GM23338 (cell line): ENCODE measurements around the gene DSCAML1. TPM values are rescaled to one million over a fixed set of nuclear protein-coding genes. Genes with fewer than 3 reads are reported as not detected.

Experiments used
- ATAC-seq: fragments of 200-7000 bp; cut with Tn5 transposase; 3 replicates; pipeline ENCODE4 v1.9.1; 2020
- DNase-seq: peaks from one replicate; pipeline ENCODE4 v3.0.0-alpha.2; 2015; ENCODE audit warnings: low spot score
- H2AFZ ChIP-seq: fragments of 200-600 bp; sonication (generic); 2 replicates; pipeline ENCODE4 v1.8.0; 2016; ENCODE audit warnings: antibody characterized with exemption, mild to moderate bottlenecking, moderate library complexity
- H3F3A ChIP-seq: fragments of 200-600 bp; sonication (generic); replicated peaks from 2 replicates; pipeline ENCODE4 v1.8.0; 2017; ENCODE audit warnings: antibody characterized with exemption, mixed run types, low read depth
- H3K27ac ChIP-seq: fragments of 200-600 bp; sonication (generic); 2 replicates; pipeline ENCODE4 v1.6.1; 2016; ENCODE audit warnings: low read depth
- H3K27me3 ChIP-seq: fragments of 200-600 bp; sonication (generic); 2 replicates; pipeline ENCODE4 v1.8.0; 2016; ENCODE audit warnings: mild to moderate bottlenecking, mixed run types, moderate library complexity; ENCODE audit not compliant: insufficient read depth
- H3K36me3 ChIP-seq: fragments of 200-600 bp; sonication (generic); 2 replicates; pipeline ENCODE4 v1.8.0; 2016; ENCODE audit warnings: mild to moderate bottlenecking; ENCODE audit not compliant: insufficient read depth
- H3K4me1 ChIP-seq: fragments of 200-600 bp; sonication (generic); 2 replicates; pipeline ENCODE4 v1.8.0; 2016; ENCODE audit warnings: mild to moderate bottlenecking, moderate library complexity; ENCODE audit not compliant: insufficient read depth
- H3K4me2 ChIP-seq: fragments of 200-600 bp; sonication (generic); 2 replicates; pipeline ENCODE4 v1.7.1; 2017; ENCODE audit warnings: mixed run types
- H3K4me3 ChIP-seq: fragments of 200-600 bp; sonication (generic); 2 replicates; pipeline ENCODE4 v1.6.1; 2016; ENCODE audit warnings: mixed run types
- H3K79me2 ChIP-seq: fragments of 200-600 bp; sonication (generic); replicated peaks from 2 replicates; pipeline ENCODE4 v1.8.0; 2017; ENCODE audit warnings: mild to moderate bottlenecking; ENCODE audit not compliant: insufficient read depth
- H3K9me2 ChIP-seq: fragments of 200-600 bp; sonication (generic); 2 replicates; pipeline ENCODE4 v1.8.0; 2017; ENCODE audit not compliant: insufficient read depth
- H4K20me1 ChIP-seq: fragments of 200-600 bp; sonication (generic); replicated peaks from 2 replicates; pipeline ENCODE4 v1.8.0; 2017; ENCODE audit warnings: mild to moderate bottlenecking; ENCODE audit not compliant: insufficient read depth
- H3K27ac Mint-ChIP-seq: 2 replicates; pipeline ENCODE4 v1.8.0; 2020; ENCODE audit warnings: inconsistent platforms, mild to moderate bottlenecking, moderate library complexity, mixed read lengths
- H3K27me3 Mint-ChIP-seq: 3 replicates; pipeline ENCODE4 v1.8.0; 2022; ENCODE audit warnings: low read depth, mild to moderate bottlenecking, moderate library complexity, mixed read lengths, inconsistent platforms; ENCODE audit not compliant: insufficient read depth, poor library complexity
- H3K36me3 Mint-ChIP-seq: 3 replicates; pipeline ENCODE4 v1.8.0; 2021; ENCODE audit warnings: low read depth, mild to moderate bottlenecking, inconsistent platforms, moderate library complexity, mixed read lengths
- H3K4me1 Mint-ChIP-seq: 3 replicates; pipeline ENCODE4 v1.8.0; 2020; ENCODE audit warnings: mild to moderate bottlenecking, inconsistent platforms, mixed read lengths
- H3K4me3 Mint-ChIP-seq: 3 replicates; pipeline ENCODE4 v1.8.0; 2021; ENCODE audit warnings: moderate library complexity, mild to moderate bottlenecking, inconsistent platforms, mixed read lengths
- H3K9me3 Mint-ChIP-seq: 3 replicates; pipeline ENCODE4 v1.8.0; 2020; ENCODE audit warnings: moderate library complexity, mild to moderate bottlenecking, inconsistent platforms, mixed read lengths
- EZH2 ChIP-seq: fragments of 200-600 bp; sonication (generic); IDR thresholded peaks from one replicate; pipeline ENCODE4 v1.8.0; 2017; ENCODE audit warnings: antibody characterized with exemption, mild to moderate bottlenecking, low read depth; ENCODE audit not compliant: unreplicated experiment
- POLR2AphosphoS5 ChIP-seq: IDR thresholded peaks from 2 replicates; pipeline ENCODE4 v1.6.1; 2016; ENCODE audit warnings: antibody characterized with exemption, low read depth
- STAT1 ChIP-seq: IDR thresholded peaks from one replicate; pipeline ENCODE4 v1.6.1; 2016; ENCODE audit warnings: antibody characterized with exemption; ENCODE audit not compliant: unreplicated experiment
- ZNF114 ChIP-seq: fragments of 250-450 bp; sonication (Bioruptor Pico); IDR thresholded peaks from 2 replicates; pipeline ENCODE4 v1.5.0; 2020; ENCODE audit warnings: mild to moderate bottlenecking, moderate library complexity
- ZNF331 ChIP-seq: fragments of 250-450 bp; sonication (Bioruptor Pico); IDR thresholded peaks from 2 replicates; pipeline ENCODE4 v1.5.0; 2020; ENCODE audit warnings: low read depth, mild to moderate bottlenecking, moderate library complexity
- ZNF462 ChIP-seq: fragments of 250-450 bp; sonication (Bioruptor Pico); IDR thresholded peaks from 2 replicates; pipeline ENCODE4 v1.5.0; 2020; ENCODE audit warnings: mild to moderate bottlenecking, moderate library complexity
- polyA plus RNA-seq: library from polyadenylated mRNA; unstranded; fragments of >200 nt; fragmentation: Nextera tagmentation; extraction: Ambion mirVana; gene quantifications from 2 replicates; pipeline ENCODE4 v1.2.1, GENCODE V29; 2016
- total RNA-seq: library from RNA; depleted of rRNA; stranded (reverse); fragments of >200 nt; shearing (Covaris generic); gene quantifications from 2 replicates; pipeline ENCODE4 v1.2.3, GENCODE V29; 2014
- TF ChIP-seq, protein P1 (sequence below): IDR thresholded peaks from one replicate; pipeline ENCODE4 v1.6.1; 2018; ENCODE audit warnings: antibody characterized with exemption; ENCODE audit not compliant: unreplicated experiment
- TF ChIP-seq, protein P2 (sequence below): IDR thresholded peaks from 2 replicates; pipeline ENCODE4 v1.6.1; 2016; ENCODE audit warnings: antibody characterized with exemption

DSCAML1 gene
- total and polyA plus RNA-seq, 2 experiments from 2014 or later = 0.17 TPM; not detected in 1

DNA sequence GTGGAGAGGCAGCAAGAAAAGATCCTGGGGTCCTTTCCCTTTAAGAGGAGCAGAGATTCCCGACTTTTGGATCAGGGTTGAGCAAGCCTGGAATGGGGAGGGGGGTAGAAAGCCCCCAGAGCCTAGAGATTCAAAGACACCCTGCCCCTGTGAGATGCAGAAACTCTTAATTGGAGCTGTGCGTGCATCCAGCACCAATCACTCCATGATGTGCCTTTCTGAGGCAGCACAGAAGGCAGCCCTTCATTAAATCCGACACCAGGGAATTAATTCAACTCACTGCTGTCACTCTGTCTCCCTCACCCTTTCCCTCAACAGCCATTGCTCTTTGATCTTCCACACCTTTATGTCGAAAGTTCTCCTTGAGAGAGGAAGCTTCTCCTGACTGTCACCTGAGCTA is 43.0 kb downstream of the DSCAML1 start (continued):
- TF ChIP-seq, protein P1, sequence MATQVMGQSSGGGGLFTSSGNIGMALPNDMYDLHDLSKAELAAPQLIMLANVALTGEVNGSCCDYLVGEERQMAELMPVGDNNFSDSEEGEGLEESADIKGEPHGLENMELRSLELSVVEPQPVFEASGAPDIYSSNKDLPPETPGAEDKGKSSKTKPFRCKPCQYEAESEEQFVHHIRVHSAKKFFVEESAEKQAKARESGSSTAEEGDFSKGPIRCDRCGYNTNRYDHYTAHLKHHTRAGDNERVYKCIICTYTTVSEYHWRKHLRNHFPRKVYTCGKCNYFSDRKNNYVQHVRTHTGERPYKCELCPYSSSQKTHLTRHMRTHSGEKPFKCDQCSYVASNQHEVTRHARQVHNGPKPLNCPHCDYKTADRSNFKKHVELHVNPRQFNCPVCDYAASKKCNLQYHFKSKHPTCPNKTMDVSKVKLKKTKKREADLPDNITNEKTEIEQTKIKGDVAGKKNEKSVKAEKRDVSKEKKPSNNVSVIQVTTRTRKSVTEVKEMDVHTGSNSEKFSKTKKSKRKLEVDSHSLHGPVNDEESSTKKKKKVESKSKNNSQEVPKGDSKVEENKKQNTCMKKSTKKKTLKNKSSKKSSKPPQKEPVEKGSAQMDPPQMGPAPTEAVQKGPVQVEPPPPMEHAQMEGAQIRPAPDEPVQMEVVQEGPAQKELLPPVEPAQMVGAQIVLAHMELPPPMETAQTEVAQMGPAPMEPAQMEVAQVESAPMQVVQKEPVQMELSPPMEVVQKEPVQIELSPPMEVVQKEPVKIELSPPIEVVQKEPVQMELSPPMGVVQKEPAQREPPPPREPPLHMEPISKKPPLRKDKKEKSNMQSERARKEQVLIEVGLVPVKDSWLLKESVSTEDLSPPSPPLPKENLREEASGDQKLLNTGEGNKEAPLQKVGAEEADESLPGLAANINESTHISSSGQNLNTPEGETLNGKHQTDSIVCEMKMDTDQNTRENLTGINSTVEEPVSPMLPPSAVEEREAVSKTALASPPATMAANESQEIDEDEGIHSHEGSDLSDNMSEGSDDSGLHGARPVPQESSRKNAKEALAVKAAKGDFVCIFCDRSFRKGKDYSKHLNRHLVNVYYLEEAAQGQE = no peak

DNA sequence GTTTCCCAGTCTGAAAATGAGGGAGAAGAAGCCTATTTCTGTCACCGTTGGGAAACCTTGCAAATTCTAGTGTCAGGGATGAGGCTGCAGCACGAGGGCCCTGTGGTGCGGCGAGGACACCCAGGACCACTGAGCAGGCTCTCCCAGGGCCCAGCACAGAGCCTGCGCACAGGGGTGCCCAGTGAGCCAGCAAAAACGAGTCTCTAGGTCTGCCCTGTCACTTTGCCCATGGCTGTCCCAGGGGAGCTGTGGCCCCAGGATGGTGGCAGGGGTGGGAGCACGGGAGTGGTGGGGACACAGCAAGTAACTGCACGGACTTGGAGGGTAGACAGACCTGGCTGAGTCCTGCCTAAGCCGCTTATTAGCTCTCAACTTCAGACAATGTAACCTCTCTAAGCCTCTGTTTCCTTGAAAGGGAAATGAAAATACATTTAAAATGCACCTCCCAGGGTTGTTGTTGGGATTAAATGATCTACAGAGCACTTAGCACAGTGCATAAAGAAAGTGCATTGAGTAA is 44.2 kb downstream of the DSCAML1 start:
- Histone ChIP-seq H3K36me3 (no peaks in the 10 kb centered on the region), H3K4me3 (no peak overlapping the region), H3K4me1 (no peaks in the 10 kb centered on the region), H2AFZ (no peak overlapping the region), H4K20me1 (no peaks in the 10 kb centered on the region), H3K9me2 (no peaks in the 10 kb centered on the region), H3F3A (no peaks in the 10 kb centered on the region), H3K27me3 (no peaks in the 10 kb centered on the region), H3K27ac (no peak overlapping the region), H3K4me2 (no peak overlapping the region), H3K79me2 (no peaks in the 10 kb centered on the region)
- no peak overlapping the region for H3K4me3 Mint-ChIP-seq
- peaks cover 5% of the 10 kb centered on the region for H3K27me3 Mint-ChIP-seq
- H3K36me3 Mint-ChIP-seq = no peaks in the 10 kb centered on the region
- DNase-seq = no peak
- ATAC-seq = no peak
- H3K9me3 Mint-ChIP-seq = no peaks in the 10 kb centered on the region
- TF ChIP-seq ZNF462 (CRISPR knock-in tag) (no peak), EZH2 (no peak), STAT1 (no peak), POLR2AphosphoS5 (no peak), ZNF114 (CRISPR knock-in tag) (no peak), ZNF331 (CRISPR knock-in tag) (no peak)
- TF ChIP-seq, protein P2, sequence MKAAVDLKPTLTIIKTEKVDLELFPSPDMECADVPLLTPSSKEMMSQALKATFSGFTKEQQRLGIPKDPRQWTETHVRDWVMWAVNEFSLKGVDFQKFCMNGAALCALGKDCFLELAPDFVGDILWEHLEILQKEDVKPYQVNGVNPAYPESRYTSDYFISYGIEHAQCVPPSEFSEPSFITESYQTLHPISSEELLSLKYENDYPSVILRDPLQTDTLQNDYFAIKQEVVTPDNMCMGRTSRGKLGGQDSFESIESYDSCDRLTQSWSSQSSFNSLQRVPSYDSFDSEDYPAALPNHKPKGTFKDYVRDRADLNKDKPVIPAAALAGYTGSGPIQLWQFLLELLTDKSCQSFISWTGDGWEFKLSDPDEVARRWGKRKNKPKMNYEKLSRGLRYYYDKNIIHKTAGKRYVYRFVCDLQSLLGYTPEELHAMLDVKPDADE = no peak
- H3K27ac Mint-ChIP-seq = no peak overlapping the region
- peaks cover 8% of the 10 kb centered on the region; the same call in 2 of the 3 replicates for H3K4me1 Mint-ChIP-seq
